Fibroblast of pulmonary artery (primary cell): ENCODE measurements around the gene TST.

ENCODE experiments used
- DNase-seq: peaks from one replicate; pipeline ENCODE4 v3.0.0-alpha.2; 2010; ENCODE audit warnings: low read depth
- H3K4me3 ChIP-seq: replicated peaks from 2 replicates; pipeline ENCODE4 v1.5.1; 2011; ENCODE audit warnings: low read depth, mild to moderate bottlenecking, control low read depth, low read length, moderate library complexity
- CTCF ChIP-seq: IDR thresholded peaks from 2 replicates; pipeline ENCODE4 v1.5.1; 2011; ENCODE audit warnings: mild to moderate bottlenecking, control low read depth, low read length, inconsistent platforms; ENCODE audit errors: missing control alignments

TST gene

GRCh38 chr22:37058917-37059701, 39.9 kb upstream of the TST start:
- DNase-seq, result no peak
- no peak overlapping the region for H3K4me3 ChIP-seq
- no peak for TF ChIP-seq CTCF

- no peak for DNase-seq
- no peak overlapping the region for H3K4me3 ChIP-seq
- TF ChIP-seq CTCF, result no peak
These were observed 38.7 kb upstream of the TST start for GRCh38 chr22:37057796-37058510.

GRCh38 chr22:37057226-37057625, 38.0 kb upstream of the TST start:
- no peak for DNase-seq
- H3K4me3 ChIP-seq, result no peak overlapping the region
- no peak for TF ChIP-seq CTCF

- H3K4me3 ChIP-seq, result no peak overlapping the region
- TF ChIP-seq CTCF, result no peak
- DNase-seq, result no peak
These were observed 37.0 kb upstream of the TST start for GRCh38 chr22:37056246-37056645.

GRCh38 chr22:37054600-37055365, 35.5 kb upstream of the TST start:
- no peak for DNase-seq
- TF ChIP-seq CTCF, result no peak
- no peak overlapping the region for H3K4me3 ChIP-seq

GRCh38 chr22:37054056-37054395, 34.8 kb upstream of the TST start:
- no peak for DNase-seq
- TF ChIP-seq CTCF, result no peak
- no peak overlapping the region for H3K4me3 ChIP-seq
